IMR-90 (cell line): Measurements from ENCODE around the gene TMEM218. TPM values are rescaled to one million over a fixed set of nuclear protein-coding genes. Genes with fewer than 3 reads are reported as not detected.

Experiments used
- ATAC-seq: fragments of 200-7000 bp; cut with Tn5 transposase; 2 replicates; pipeline ENCODE4 v1.9.1; 2020; ENCODE audit warnings: low read depth, mild to moderate bottlenecking, moderate library complexity
- BruUV-seq: library from RNA; stranded (reverse); fragments of 400-500 nt; replicated peaks from 2 replicates; lab custom pipeline; 2021; lab: Mats Ljungman, UMichigan
- CTCF ChIA-PET: fragments of 300-600 bp; formaldehyde crosslinking; extraction: SDS; loops from one replicate; lab custom pipeline; 2021; ENCODE audit warnings: antibody characterized with exemption; lab: Yijun Ruan, JAX
- POLR2A ChIA-PET: fragments of 300-600 bp; sonication (Branson Sonifier 250); formaldehyde crosslinking; loops from one replicate; lab custom pipeline; 2022; ENCODE audit warnings: antibody characterized with exemption; ENCODE audit not compliant: unreplicated experiment; lab: Charles Lee
- DNase-seq: peaks from one replicate; pipeline ENCODE4 v3.0.0; 2013
- H2AFZ ChIP-seq: replicated peaks from 2 replicates; pipeline ENCODE3; 2013; ENCODE audit warnings: low read length, mild to moderate bottlenecking; ENCODE audit not compliant: poor library complexity
- H2AK5ac ChIP-seq: 2 replicates; pipeline ENCODE4 v1.6.1; 2013; ENCODE audit warnings: low read depth, low read length, inconsistent platforms
- H2AK9ac ChIP-seq: replicated peaks from 2 replicates; pipeline ENCODE3; 2013; ENCODE audit warnings: mild to moderate bottlenecking, low read depth, low read length, moderate library complexity; ENCODE audit not compliant: poor library complexity
- H2BK120ac ChIP-seq: 2 replicates; pipeline ENCODE4 v1.6.1; 2013; ENCODE audit warnings: low read depth, low read length, inconsistent platforms
- H2BK15ac ChIP-seq: 3 replicates; pipeline ENCODE4 v1.6.1; 2013; ENCODE audit warnings: low read depth, low read length, inconsistent platforms
- H2BK20ac ChIP-seq: 2 replicates; pipeline ENCODE4 v1.6.1; 2013; ENCODE audit warnings: low read depth, mild to moderate bottlenecking, inconsistent platforms, low read length, moderate library complexity
- H2BK5ac ChIP-seq: 2 replicates; pipeline ENCODE4 v1.6.1; 2013; ENCODE audit warnings: mild to moderate bottlenecking, low read depth, low read length, inconsistent platforms; ENCODE audit not compliant: poor library complexity, severe bottlenecking
- H3K14ac ChIP-seq: replicated peaks from 2 replicates; pipeline ENCODE4 v1.6.1; 2013; ENCODE audit warnings: low read depth, low read length, inconsistent platforms
- H3K18ac ChIP-seq: 2 replicates; pipeline ENCODE4 v1.6.1; 2013; ENCODE audit warnings: low read depth, low read length, control low read depth
- H3K23ac ChIP-seq: 2 replicates; pipeline ENCODE4 v1.6.1; 2013; ENCODE audit warnings: low read depth, low read length, inconsistent platforms
- H3K27ac ChIP-seq: 2 replicates; pipeline ENCODE4 v1.5.1; 2013; ENCODE audit warnings: mild to moderate bottlenecking, control low read depth, low read length; ENCODE audit not compliant: insufficient read depth
- H3K27me3 ChIP-seq: 2 replicates; pipeline ENCODE4 v1.6.1; 2013; ENCODE audit warnings: low read length; ENCODE audit not compliant: control insufficient read depth, insufficient read depth
- H3K36me3 ChIP-seq: 2 replicates; pipeline ENCODE4 v1.6.1; 2013; ENCODE audit warnings: low read length, mixed read lengths; ENCODE audit not compliant: control insufficient read depth, insufficient read depth
- H3K4ac ChIP-seq: 2 replicates; pipeline ENCODE4 v1.6.1; 2013; ENCODE audit warnings: low read depth, low read length, inconsistent platforms
- H3K4me1 ChIP-seq: 2 replicates; pipeline ENCODE4 v1.6.1; 2013; ENCODE audit warnings: low read length, mixed read lengths; ENCODE audit not compliant: control insufficient read depth, insufficient read depth
- H3K4me2 ChIP-seq: 2 replicates; pipeline ENCODE4 v1.6.1; 2013; ENCODE audit warnings: low read depth, mild to moderate bottlenecking, control low read depth, low read length, moderate library complexity
- H3K4me3 ChIP-seq: 2 replicates; pipeline ENCODE4 v1.5.1; 2013; ENCODE audit warnings: low read depth, mild to moderate bottlenecking, control low read depth, low read length, moderate library complexity; ENCODE audit not compliant: insufficient read depth
- H3K56ac ChIP-seq: 2 replicates; pipeline ENCODE4 v1.6.1; 2013; ENCODE audit warnings: low read length, inconsistent platforms; ENCODE audit not compliant: insufficient read depth; ENCODE audit errors: extremely low read depth
- H3K79me1 ChIP-seq, 2 experiments: 2 replicates each; pipeline ENCODE4 v1.6.1; 2013; ENCODE audit warnings: low read length in 2 of 2, inconsistent platforms in 1 of 2, low read depth in 1 of 2
- H3K9ac ChIP-seq: 2 replicates; pipeline ENCODE4 v1.6.1; 2013; ENCODE audit warnings: low read depth, low read length, control low read depth
- H3K9me1 ChIP-seq: 2 replicates; pipeline ENCODE4 v1.6.1; 2013; ENCODE audit warnings: low read length, inconsistent platforms; ENCODE audit not compliant: insufficient read depth
- H3K9me3 ChIP-seq: 2 replicates; pipeline ENCODE4 v1.6.1; 2013; ENCODE audit warnings: low read length; ENCODE audit not compliant: control insufficient read depth, insufficient read depth
- H4K20me1 ChIP-seq: 2 replicates; pipeline ENCODE4 v1.6.1; 2013; ENCODE audit warnings: low read length, inconsistent platforms; ENCODE audit not compliant: insufficient read depth
- H4K5ac ChIP-seq: 2 replicates; pipeline ENCODE4 v1.6.1; 2013; ENCODE audit warnings: mild to moderate bottlenecking, low read depth, low read length, control low read depth
- H4K8ac ChIP-seq, 2 experiments: 2 replicates each; pipeline ENCODE4 v1.6.1; 2013; ENCODE audit warnings: low read depth in 2 of 2, low read length in 2 of 2, control low read depth in 1 of 2, inconsistent platforms in 1 of 2
- H4K91ac ChIP-seq: 2 replicates; pipeline ENCODE4 v1.6.1; 2013; ENCODE audit warnings: low read depth, low read length, inconsistent platforms; ENCODE audit not compliant: insufficient read depth
- CTCF ChIP-seq: conservative IDR thresholded peaks from 2 replicates; pipeline ENCODE4 v1.5.1; 2012; ENCODE audit warnings: mild to moderate bottlenecking, low read depth, low read length, improper control_type of control experiment
- MXI1 ChIP-seq: IDR thresholded peaks from 2 replicates; pipeline ENCODE4 v1.6.1; 2012; ENCODE audit warnings: low read depth, mild to moderate bottlenecking, low read length, moderate library complexity, borderline replicate concordance
- NFE2L2 ChIP-seq: fragments of 150-350 bp; IDR thresholded peaks from 2 replicates; pipeline ENCODE4 v1.6.1; 2016; ENCODE audit warnings: low read depth, mild to moderate bottlenecking, low read length
- POLR2A ChIP-seq: IDR thresholded peaks from 2 replicates; pipeline ENCODE4 v1.6.1; 2012; ENCODE audit warnings: mild to moderate bottlenecking, low read depth, low read length
- RAD21 ChIP-seq: IDR thresholded peaks from 2 replicates; pipeline ENCODE4 v1.6.1; 2012; ENCODE audit warnings: low read length, improper control_type of control experiment
- RFX5 ChIP-seq: IDR thresholded peaks from 2 replicates; pipeline ENCODE4 v1.8.0; 2012; ENCODE audit warnings: low read depth, mild to moderate bottlenecking, low read length, moderate library complexity
- SMC3 ChIP-seq: fragments of 150-350 bp; IDR thresholded peaks from 2 replicates; pipeline ENCODE4 v1.6.1; 2016; ENCODE audit warnings: low read depth, mild to moderate bottlenecking, antibody characterized with exemption, low read length, moderate library complexity
- WGBS, 2 experiments: methylation state at CpG; one replicate each; pipeline versions ENCODE4 v1.1.5 to v1.1.7; 2013; ENCODE audit warnings: missing lambda C conversion rate in 2 of 2; ENCODE audit not compliant: insufficient read length in 1 of 2; ENCODE audit errors: extremely low coverage in 2 of 2; 5-methylcytosine and 5-hydroxymethylcytosine counted together
- dilution Hi-C: fragments of 300-500 bp; cut with HindIII; formaldehyde crosslinking; loops from one replicate; pipeline ENCODE4 v1.14.3; 2018; ENCODE audit warnings: low sequenced_read_pairs; ENCODE audit not compliant: unreplicated experiment
- in situ Hi-C: fragments of 300-500 bp; cut with MboI; formaldehyde crosslinking; loops from 3 replicates; pipeline ENCODE4 v1.14.3; 2019; ENCODE audit warnings: low sequenced_read_pairs, inconsistent platforms, mixed read lengths
- intact Hi-C: fragments of 100-400 bp; cut with micrococcal nuclease; formaldehyde crosslinking; loops from 2 replicates; pipeline ENCODE4 v1.10.0; 2022
- polyA plus RNA-seq, 3 experiments: library from polyadenylated mRNA; depleted of rRNA; stranded (reverse); fragments of >200 nt; gene quantifications; 2 replicates each; pipeline ENCODE4 v1.2.3, GENCODE V29; 2012; ENCODE audit warnings: low replicate concordance in 1 of 3
- total RNA-seq: library from RNA; depleted of rRNA; stranded (reverse); fragments of >200 nt; gene quantifications from 2 replicates; pipeline ENCODE4 v1.2.3, GENCODE V29; 2012

The TMEM218 gene
- total and polyA plus RNA-seq, 2 of the 4 experiments (the other 2 are of a cell fraction): 19.4 to 23.0 TPM

GRCh38 chr11:125053167-125053566, 58.3 kb downstream of the TMEM218 start:
- ChIA-PET POLR2A (no interaction called here), CTCF (interaction anchor here (0.7 kb wide), 1 partner anchor 217 kb away, joined by 3 read pairs; no protein-coding TSS in a partner anchor)
- Histone ChIP-seq H4K8ac (no peak overlapping the region), H3K4ac (no peak overlapping the region), H3K4me2 (no peak overlapping the region), H3K18ac (no peak overlapping the region), H4K5ac (no peak overlapping the region), H3K9ac (no peak overlapping the region), H2BK120ac (no peak overlapping the region), H2BK20ac (no peak overlapping the region), H3K23ac (no peak overlapping the region), H3K27ac (no peak overlapping the region), H2BK5ac (no peak overlapping the region), H3K4me1 (no peaks in the 10 kb centered on the region), H4K91ac (no peak overlapping the region), H3K9me3 (no peaks in the 10 kb centered on the region), H3K9me1 (no peaks in the 10 kb centered on the region), H3K56ac (no peak overlapping the region), H3K4me3 (no peak overlapping the region), H3K36me3 (no peaks in the 10 kb centered on the region), H2AFZ (no peak overlapping the region), H4K20me1 (no peaks in the 10 kb centered on the region), H3K14ac (no peak overlapping the region), H2AK9ac (no peak overlapping the region), H3K79me1 (no peaks in the 10 kb centered on the region), H3K27me3 (no peaks in the 10 kb centered on the region), H2AK5ac (no peak overlapping the region), H2BK15ac (no peak overlapping the region)
- BruUV-seq: no TSS peak
- DNase-seq (no peak), ATAC-seq (no peak)
- dilution Hi-C loops (no loop called here), intact Hi-C loops (no loop called here), in situ Hi-C loops (no loop called here)
- no peak for TF ChIP-seq RFX5
- no peak for TF ChIP-seq SMC3
- no peak for TF ChIP-seq CTCF
- TF ChIP-seq MXI1: no peak
- TF ChIP-seq POLR2A: no peak
- no peak for TF ChIP-seq NFE2L2
- TF ChIP-seq RAD21: no peak
- WGBS, 2 experiments: no CpG with 5 or more reads among the region's 1 CpG
